HEK293T (cell line): ENCODE measurements around the gene LSAMP.
A peak's percentile ranks its signal among the peaks of the same experiment; 100 is the strongest.

ENCODE experiments used
- CTCF ChIA-PET: fragments of 350-600 bp; formaldehyde crosslinking; extraction: SDS; loops from one replicate; lab custom pipeline; 2021; ENCODE audit warnings: antibody characterized with exemption, inconsistent platforms; lab: Yijun Ruan, JAX
- POLR2A ChIA-PET: fragments of 350-600 bp; formaldehyde crosslinking; extraction: SDS; loops from one replicate; lab custom pipeline; 2020; ENCODE audit warnings: antibody characterized with exemption, inconsistent platforms; lab: Yijun Ruan, JAX
- DNase-seq: peaks from one replicate; pipeline ENCODE4 v3.0.0; 2012; ENCODE audit warnings: mixed read lengths; ENCODE audit errors: extremely low spot score
- ARNT ChIP-seq: fragments of 450-650 bp; IDR thresholded peaks from 2 replicates; pipeline ENCODE4 v1.6.1; 2017; ENCODE audit warnings: mild to moderate bottlenecking
- BHLHE40 ChIP-seq: fragments of 450-650 bp; IDR thresholded peaks from 2 replicates; pipeline ENCODE4 v1.6.1; 2016; ENCODE audit warnings: mild to moderate bottlenecking, moderate library complexity, borderline replicate concordance
- CTBP1 ChIP-seq: fragments of 450-650 bp; IDR thresholded peaks from 2 replicates; pipeline ENCODE4 v1.6.1; 2016; ENCODE audit warnings: borderline replicate concordance
- ELF4 ChIP-seq: fragments of 450-650 bp; IDR thresholded peaks from 2 replicates; pipeline ENCODE4 v1.6.1; 2017; ENCODE audit warnings: antibody characterized with exemption
- FOXA1 ChIP-seq: fragments of 450-650 bp; IDR thresholded peaks from 2 replicates; pipeline ENCODE4 v1.6.1; 2016; ENCODE audit warnings: mild to moderate bottlenecking
- FOXK2 ChIP-seq: fragments of 450-650 bp; IDR thresholded peaks from 2 replicates; pipeline ENCODE4 v1.6.1; 2016; ENCODE audit warnings: mild to moderate bottlenecking
- FOXM1 ChIP-seq: fragments of 450-650 bp; IDR thresholded peaks from 2 replicates; pipeline ENCODE4 v1.6.1; 2017; ENCODE audit warnings: mild to moderate bottlenecking, borderline replicate concordance
- HDGF ChIP-seq: fragments of 450-650 bp; IDR thresholded peaks from 2 replicates; pipeline ENCODE4 v1.6.1; 2017; ENCODE audit warnings: antibody characterized with exemption, borderline replicate concordance
- L3MBTL2 ChIP-seq: fragments of 450-650 bp; conservative IDR thresholded peaks from 2 replicates; pipeline ENCODE4 v1.6.1; 2016; ENCODE audit warnings: mild to moderate bottlenecking
- LEF1 ChIP-seq: fragments of 450-650 bp; IDR thresholded peaks from 2 replicates; pipeline ENCODE4 v1.6.1; 2017; ENCODE audit warnings: mild to moderate bottlenecking, borderline replicate concordance
- NFRKB ChIP-seq: fragments of 450-650 bp; IDR thresholded peaks from 2 replicates; pipeline ENCODE4 v1.6.1; 2016; ENCODE audit warnings: mild to moderate bottlenecking, moderate library complexity
- SP1 ChIP-seq: fragments of 450-650 bp; IDR thresholded peaks from 2 replicates; pipeline ENCODE4 v1.6.1; 2017
- SUZ12 ChIP-seq: fragments of 450-650 bp; IDR thresholded peaks from 2 replicates; pipeline ENCODE4 v1.6.1; 2016; ENCODE audit warnings: mild to moderate bottlenecking
- TARDBP ChIP-seq: fragments of 450-650 bp; IDR thresholded peaks from 2 replicates; pipeline ENCODE4 v1.6.1; 2016
- ZNF384 ChIP-seq: fragments of 450-650 bp; IDR thresholded peaks from 2 replicates; pipeline ENCODE4 v1.6.1; 2016
- TF ChIP-seq, protein P1 (sequence below): fragments of 450-650 bp; IDR thresholded peaks from 2 replicates; pipeline ENCODE4 v1.6.1; 2016

Gene LSAMP

DNA sequence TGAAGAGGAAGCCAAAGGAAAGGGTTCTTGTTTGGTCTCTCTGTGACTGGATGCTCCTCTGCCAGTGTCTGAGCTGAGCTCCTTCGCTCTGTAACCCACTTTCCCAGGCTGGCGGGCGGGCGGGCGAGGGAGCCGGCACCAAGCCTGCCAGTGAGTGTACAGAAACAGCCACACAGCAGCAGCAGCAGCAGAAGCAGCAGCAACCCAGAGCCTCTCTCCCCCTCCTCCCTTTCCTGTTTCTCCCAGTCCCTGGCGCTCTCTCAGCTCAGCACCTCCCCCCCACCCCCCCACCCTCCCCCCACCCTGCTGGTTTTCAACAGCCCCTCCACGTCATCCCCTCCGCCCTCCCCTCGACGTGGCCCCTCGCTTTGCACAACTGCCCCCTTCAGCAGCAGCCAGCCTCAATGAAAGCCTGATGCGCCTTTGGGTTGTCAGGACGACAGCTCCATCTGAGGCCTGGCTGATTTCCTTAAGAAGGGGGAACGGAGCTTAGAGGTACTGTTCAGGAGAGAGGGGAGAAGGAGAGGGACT is at the start of gene LSAMP:
LSAMP (minus strand) TSS at position 177 of the 531 bp plus-strand sequence.
- CTCF ChIA-PET: no interaction called here
- peak; percentile 18 for DNase-seq

DNA sequence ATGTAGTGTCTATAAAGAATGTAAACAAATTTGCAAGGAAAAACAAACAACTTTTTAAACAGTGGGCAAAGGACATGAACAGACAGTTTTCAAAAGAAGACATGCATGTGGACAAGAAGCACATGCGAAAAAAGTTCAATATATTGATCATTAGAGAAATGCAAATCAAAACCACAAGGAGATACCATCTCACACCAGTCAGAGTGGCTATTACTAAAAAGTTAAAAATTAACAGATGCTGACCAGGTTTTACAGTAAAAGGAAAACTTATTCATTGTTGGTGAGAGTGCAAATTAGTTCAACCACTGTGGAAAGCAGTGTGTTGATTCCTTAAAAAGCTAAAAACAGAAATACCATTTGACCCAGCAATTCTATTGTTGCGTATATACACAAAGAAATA is 47.1 kb upstream of the LSAMP start:
- POLR2A ChIA-PET: no interaction called here
- DNase-seq: no peak
- CTCF ChIA-PET: no interaction called here
- TF ChIP-seq FOXK2 (no peak), LEF1 (no peak), NFRKB (no peak), HDGF (no peak)

More for the DNA sequence above, at the start of gene LSAMP:
- POLR2A ChIA-PET: no interaction called here
- TF ChIP-seq FOXK2: no peak
- no peak for TF ChIP-seq TARDBP
- no peak for TF ChIP-seq FOXM1
- TF ChIP-seq, protein P1, sequence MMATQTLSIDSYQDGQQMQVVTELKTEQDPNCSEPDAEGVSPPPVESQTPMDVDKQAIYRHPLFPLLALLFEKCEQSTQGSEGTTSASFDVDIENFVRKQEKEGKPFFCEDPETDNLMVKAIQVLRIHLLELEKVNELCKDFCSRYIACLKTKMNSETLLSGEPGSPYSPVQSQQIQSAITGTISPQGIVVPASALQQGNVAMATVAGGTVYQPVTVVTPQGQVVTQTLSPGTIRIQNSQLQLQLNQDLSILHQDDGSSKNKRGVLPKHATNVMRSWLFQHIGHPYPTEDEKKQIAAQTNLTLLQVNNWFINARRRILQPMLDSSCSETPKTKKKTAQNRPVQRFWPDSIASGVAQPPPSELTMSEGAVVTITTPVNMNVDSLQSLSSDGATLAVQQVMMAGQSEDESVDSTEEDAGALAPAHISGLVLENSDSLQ: no peak
- no peak for TF ChIP-seq ZNF384
- TF ChIP-seq L3MBTL2: no peak

DNA sequence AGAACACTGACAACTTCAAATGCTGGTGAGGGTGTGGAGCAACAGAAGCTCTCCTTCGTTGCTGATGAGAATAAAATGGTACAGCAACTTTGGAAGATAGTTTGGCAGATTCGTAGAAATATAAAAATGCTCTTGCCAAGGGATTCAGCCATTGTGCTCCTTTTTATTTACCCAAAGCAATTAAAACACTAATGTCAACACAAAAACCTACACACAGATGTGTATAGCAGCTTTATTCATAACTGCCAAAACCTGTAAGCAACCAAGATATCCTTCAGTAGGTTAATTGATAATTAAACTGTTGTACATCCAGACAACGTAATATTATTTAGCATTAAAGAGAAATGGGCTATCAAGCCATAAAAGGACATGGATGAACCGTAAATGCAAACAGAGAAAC is 37.8 kb upstream of the LSAMP start:
- DNase-seq: no peak
- POLR2A ChIA-PET: no interaction called here
- CTCF ChIA-PET: no interaction called here
- TF ChIP-seq, protein P1: no peak
- TF ChIP-seq L3MBTL2: no peak
- no peak for TF ChIP-seq SP1
- no peak for TF ChIP-seq ELF4
- TF ChIP-seq HDGF: no peak
- no peak for TF ChIP-seq NFRKB
- no peak for TF ChIP-seq FOXK2
- no peak for TF ChIP-seq FOXA1
- no peak for TF ChIP-seq LEF1

DNA sequence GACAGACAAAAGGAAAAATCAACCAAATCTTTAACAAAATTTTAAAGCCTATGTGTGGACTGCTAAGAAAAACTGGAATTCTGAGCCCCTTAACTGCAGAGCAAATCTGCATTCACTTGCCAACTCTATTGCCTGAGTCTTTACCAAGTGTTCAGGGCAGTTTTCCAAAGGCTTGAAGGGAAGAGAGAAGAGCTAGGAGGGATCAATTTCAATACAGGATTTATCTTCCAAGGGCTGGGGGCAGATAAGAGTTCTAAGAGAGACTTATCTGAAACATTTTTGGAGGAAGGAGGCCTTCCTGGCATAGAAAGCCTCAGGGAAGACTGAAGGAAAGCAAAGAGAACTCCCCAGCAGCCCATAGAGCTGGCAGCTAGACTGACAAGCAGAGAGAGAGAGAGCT is 31.4 kb upstream of the LSAMP start:
- no peak for TF ChIP-seq HDGF
- ChIA-PET CTCF (no interaction called here), POLR2A (no interaction called here)

DNA sequence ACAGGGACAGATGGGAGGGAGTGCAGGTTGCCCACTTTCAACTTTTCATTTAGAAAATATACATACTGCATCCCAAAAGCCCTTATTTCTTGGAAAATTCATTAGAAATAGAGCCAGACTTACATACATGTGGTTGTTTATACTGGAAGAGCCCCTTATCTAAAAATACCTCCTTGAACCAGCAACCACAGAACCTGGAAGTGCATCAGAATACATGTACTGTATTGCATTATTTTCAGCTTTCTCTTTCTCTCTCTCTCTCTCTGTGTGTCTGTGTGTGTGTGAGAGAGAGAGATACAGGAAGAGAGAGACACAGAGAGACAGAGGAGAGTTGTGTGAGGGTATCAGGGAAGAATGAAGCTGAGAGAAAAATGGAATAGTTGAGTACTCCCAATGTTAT is 29.5 kb upstream of the LSAMP start:
- no peak for TF ChIP-seq FOXK2
- TF ChIP-seq TARDBP: no peak
- TF ChIP-seq NFRKB: no peak
- no peak for TF ChIP-seq LEF1
- no peak for TF ChIP-seq FOXA1
- TF ChIP-seq, protein P1: no peak
- ChIA-PET CTCF (no interaction called here), POLR2A (no interaction called here)
- DNase-seq: no peak

More for the DNA sequence above, 31.4 kb upstream of the LSAMP start:
- no peak for DNase-seq

DNA sequence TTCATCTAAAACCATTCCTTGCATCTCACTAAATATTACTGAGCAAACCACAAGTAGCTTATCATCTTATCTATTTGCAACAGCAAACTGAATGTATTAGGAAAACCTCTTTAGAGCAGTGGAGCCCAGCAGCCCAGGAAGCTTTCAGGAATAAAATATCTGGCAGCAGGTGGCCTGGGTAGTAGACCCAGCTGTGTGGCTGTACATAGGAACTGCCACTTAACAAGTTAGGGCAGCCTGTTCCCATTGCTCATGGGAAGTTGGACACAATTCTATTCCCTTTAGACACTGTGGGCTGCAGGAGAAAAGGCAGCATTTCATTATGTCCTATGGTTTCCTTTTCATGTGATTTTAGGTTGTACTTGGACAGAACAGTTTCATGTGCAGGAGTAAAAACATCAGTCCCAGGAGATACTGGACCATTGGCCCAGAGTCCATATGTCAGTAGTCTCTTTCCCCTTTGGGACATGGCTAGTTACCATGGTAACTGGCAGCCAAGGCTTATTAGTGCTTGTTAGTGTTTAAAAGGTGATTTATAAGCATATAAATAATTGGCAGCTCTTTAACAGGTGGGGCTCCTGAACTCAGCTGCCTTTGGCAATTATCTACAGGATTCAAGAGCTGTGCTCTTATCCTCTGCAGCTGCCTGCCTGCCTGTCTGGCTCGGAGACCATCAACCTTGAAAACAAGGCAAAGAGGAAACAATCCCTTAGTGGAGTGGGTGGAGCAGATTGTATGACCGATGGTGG is 28.9 kb upstream of the LSAMP start:
- POLR2A ChIA-PET: no interaction called here
- TF ChIP-seq TARDBP: no peak
- no peak for TF ChIP-seq ARNT
- no peak for TF ChIP-seq FOXK2
- TF ChIP-seq ZNF384: no peak
- no peak for TF ChIP-seq FOXM1
- TF ChIP-seq SUZ12: no peak
- TF ChIP-seq CTBP1: no peak
- no peak for TF ChIP-seq BHLHE40
- TF ChIP-seq, protein P1: no peak
- no peak for TF ChIP-seq FOXA1
- no peak for TF ChIP-seq NFRKB
- CTCF ChIA-PET: no interaction called here
- DNase-seq: no peak

DNA sequence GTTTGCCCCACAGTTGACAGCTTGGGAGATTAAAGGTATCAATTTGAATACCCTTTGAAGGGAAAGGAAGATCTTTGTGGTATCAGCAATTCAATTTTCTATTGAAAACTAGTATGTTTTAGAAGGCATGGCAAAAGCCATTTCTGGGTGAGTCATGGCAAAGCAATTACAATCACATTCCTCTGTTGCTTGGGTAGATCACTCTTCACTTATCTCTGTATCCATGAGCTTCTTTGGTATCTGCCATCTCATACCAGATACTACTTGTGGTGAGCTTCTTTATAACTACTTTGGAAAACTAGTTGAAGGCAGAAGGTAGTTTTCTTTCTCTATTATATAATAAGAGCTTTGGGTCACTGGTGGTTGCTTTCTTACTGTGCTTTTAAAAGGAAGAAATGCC is 28.3 kb upstream of the LSAMP start:
- POLR2A ChIA-PET: no interaction called here
- TF ChIP-seq TARDBP (no peak), LEF1 (no peak), ELF4 (no peak), FOXA1 (no peak), SUZ12 (no peak), FOXK2 (no peak), SP1 (no peak), ZNF384 (no peak), NFRKB (no peak), ARNT (no peak), L3MBTL2 (no peak)
- TF ChIP-seq, protein P1: no peak
- DNase-seq: no peak
- CTCF ChIA-PET: no interaction called here
